Neural cell (in vitro differentiated cells): ENCODE measurements around the gene CCDC83. TPM values are rescaled to one million over a fixed set of nuclear protein-coding genes. Genes with fewer than 3 reads are reported as not detected.

Experiments used
- H2AFZ ChIP-seq: fragments of 200-600, 300-800 bp; sonication (generic), shearing (Covaris generic); 2 replicates; pipeline ENCODE4 v1.6.0; 2014; ENCODE audit warnings: low read depth, mild to moderate bottlenecking, antibody characterized with exemption, low read length, moderate library complexity
- H3F3A ChIP-seq: fragments of 200-600 bp; shearing (Covaris generic); 2 replicates; pipeline ENCODE4 v1.6.1; 2016; ENCODE audit warnings: mild to moderate bottlenecking, moderate library complexity, mixed read lengths, antibody characterized with exemption, low read length; ENCODE audit not compliant: insufficient read depth, poor library complexity, severe bottlenecking
- H3K27ac ChIP-seq: fragments of 200-600, 300-800 bp; sonication (generic), shearing (Covaris generic); 2 replicates; pipeline ENCODE4 v1.5.1; 2014; ENCODE audit warnings: mild to moderate bottlenecking, low read length, moderate library complexity
- H3K27me3 ChIP-seq: fragments of 300-800, 200-600 bp; sonication (generic), shearing (Covaris generic); 2 replicates; pipeline ENCODE4 v1.6.0; 2014; ENCODE audit warnings: mild to moderate bottlenecking, low read depth, low read length, moderate library complexity; ENCODE audit not compliant: insufficient read depth
- H3K36me3 ChIP-seq: fragments of 300-800, 200-600 bp; sonication (generic), shearing (Covaris generic); 2 replicates; pipeline ENCODE4 v1.5.1; 2014; ENCODE audit warnings: mild to moderate bottlenecking, antibody characterized with exemption, low read length, moderate library complexity; ENCODE audit not compliant: insufficient read depth
- H3K4me2 ChIP-seq: fragments of 300-800, 200-600 bp; sonication (generic), shearing (Covaris generic); 2 replicates; pipeline ENCODE4 v1.6.0; 2014; ENCODE audit warnings: mild to moderate bottlenecking, low read length
- H3K4me3 ChIP-seq: fragments of 300-800, 200-600 bp; sonication (generic), shearing (Covaris generic); 2 replicates; pipeline ENCODE4 v1.5.1; 2014; ENCODE audit warnings: mild to moderate bottlenecking, low read length, moderate library complexity
- H3K79me2 ChIP-seq: fragments of 200-600 bp; shearing (Covaris generic); replicated peaks from 2 replicates; pipeline ENCODE4 v1.6.0; 2014; ENCODE audit warnings: mild to moderate bottlenecking, low read length, moderate library complexity; ENCODE audit not compliant: insufficient read depth
- H3K9ac ChIP-seq: fragments of 300-800, 200-600 bp; sonication (generic), shearing (Covaris generic); 2 replicates; pipeline ENCODE4 v1.6.1; 2016; ENCODE audit warnings: mild to moderate bottlenecking, low read length, mixed read lengths
- H3K9me2 ChIP-seq: fragments of 200-600 bp; shearing (Covaris generic); 2 replicates; pipeline ENCODE4 v1.6.1; 2016; ENCODE audit warnings: mild to moderate bottlenecking, low read length, mixed read lengths; ENCODE audit not compliant: insufficient read depth
- H3K9me3 ChIP-seq: fragments of 200-600, 300-800 bp; sonication (generic), shearing (Covaris generic); 2 replicates; pipeline ENCODE4 v1.6.1; 2016; ENCODE audit warnings: mild to moderate bottlenecking, mixed run types, low read length, moderate library complexity, mixed read lengths
- H4K20me1 ChIP-seq: fragments of 200-600 bp; shearing (Covaris generic); 2 replicates; pipeline ENCODE4 v1.6.1; 2016; ENCODE audit warnings: mild to moderate bottlenecking, mixed run types; ENCODE audit not compliant: insufficient read depth
- CTCF ChIP-seq: fragments of 450-650 bp; IDR thresholded peaks from 2 replicates; pipeline ENCODE4 v1.5.1; 2014; ENCODE audit warnings: antibody characterized with exemption, mild to moderate bottlenecking, moderate library complexity; ENCODE audit not compliant: poor library complexity, severe bottlenecking
- EP300 ChIP-seq: fragments of 450-650 bp; conservative IDR thresholded peaks from 2 replicates; pipeline ENCODE4 v1.6.1; 2014; ENCODE audit warnings: antibody characterized with exemption, mild to moderate bottlenecking, moderate library complexity; ENCODE audit not compliant: poor library complexity, severe bottlenecking
- EZH2 ChIP-seq: fragments of 200-600, 300-800 bp; shearing (Covaris generic), sonication (generic); IDR thresholded peaks from 2 replicates; pipeline ENCODE4 v1.6.1; 2014; ENCODE audit warnings: antibody characterized with exemption, low read length, borderline replicate concordance, mild to moderate bottlenecking; ENCODE audit not compliant: insufficient read depth, poor library complexity, severe bottlenecking
- MXI1 ChIP-seq: fragments of 450-650 bp; conservative IDR thresholded peaks from 2 replicates; pipeline ENCODE4 v1.6.1; 2014; ENCODE audit warnings: antibody characterized with exemption, mild to moderate bottlenecking; ENCODE audit not compliant: poor library complexity, severe bottlenecking
- POLR2AphosphoS5 ChIP-seq: IDR thresholded peaks from 2 replicates; pipeline ENCODE4 v1.6.1; 2012
- RAD21 ChIP-seq: fragments of 450-650 bp; conservative IDR thresholded peaks from 2 replicates; pipeline ENCODE4 v1.6.1; 2014; ENCODE audit warnings: antibody characterized with exemption, mild to moderate bottlenecking, moderate library complexity
- REST ChIP-seq: IDR thresholded peaks from 2 replicates; pipeline ENCODE4 v1.6.1; 2012; ENCODE audit warnings: borderline replicate concordance
- SMC3 ChIP-seq: fragments of 450-650 bp; conservative IDR thresholded peaks from 2 replicates; pipeline ENCODE4 v1.6.1; 2014; ENCODE audit warnings: antibody characterized with exemption, mild to moderate bottlenecking, moderate library complexity; ENCODE audit not compliant: poor library complexity
- TAF1 ChIP-seq: IDR thresholded peaks from 2 replicates; pipeline ENCODE4 v1.6.1; 2012; ENCODE audit warnings: low read depth
- polyA plus RNA-seq: library from polyadenylated mRNA; depleted of rRNA; stranded (reverse); fragments of >200 nt; gene quantifications from 2 replicates; pipeline ENCODE4 v1.2.3, GENCODE V29; 2014

CCDC83 gene
- polyA plus RNA-seq, 1 donor from 2014 or later = not detected

DNA sequence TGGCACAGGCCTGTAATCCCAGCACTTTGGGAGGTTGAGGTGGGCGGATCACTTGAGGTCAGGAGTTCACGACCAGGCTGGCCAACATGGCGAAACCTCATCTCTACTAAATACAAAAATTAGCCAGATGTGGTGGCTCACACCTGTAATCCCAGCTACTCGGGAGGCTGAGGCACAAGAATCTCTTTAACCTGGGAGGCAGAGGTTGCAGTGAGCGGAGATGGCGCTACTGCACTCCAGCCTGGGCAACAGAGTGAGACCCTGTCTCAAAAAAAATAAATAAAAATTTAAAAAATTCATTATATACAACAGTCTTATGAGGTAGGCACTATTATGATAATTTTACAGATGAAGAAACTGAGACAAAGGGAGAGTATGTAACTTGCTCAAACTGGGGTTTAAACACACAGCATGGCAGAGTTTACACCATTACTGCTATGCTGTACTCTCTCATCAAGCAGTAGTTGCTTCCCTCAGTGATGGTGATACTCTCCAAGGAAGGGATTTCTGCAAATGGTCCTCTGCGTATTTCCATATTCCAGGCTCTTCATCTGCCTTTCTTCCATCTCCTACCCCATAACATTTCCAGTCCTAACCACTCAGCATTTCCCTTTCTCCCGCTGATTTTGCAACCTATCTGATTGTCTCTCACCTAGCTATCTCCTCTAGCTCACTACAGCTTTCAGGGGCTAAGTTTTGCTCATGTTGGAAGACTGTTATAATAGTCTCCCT, 95.3 kb downstream of the CCDC83 start:
- Histone ChIP-seq H3K9me2 (no peaks in the 10 kb centered on the region), H3K9ac (no peak overlapping the region), H3K4me2 (no peak overlapping the region), H4K20me1 (no peaks in the 10 kb centered on the region), H3K79me2 (no peaks in the 10 kb centered on the region), H3K36me3 (peaks cover 10% of the 10 kb centered on the region), H2AFZ (no peak overlapping the region), H3K9me3 (no peaks in the 10 kb centered on the region), H3K27ac (no peak overlapping the region), H3K4me3 (no peak overlapping the region), H3K27me3 (no peaks in the 10 kb centered on the region), H3F3A (no peaks in the 10 kb centered on the region)
- no peak for TF ChIP-seq TAF1
- TF ChIP-seq EZH2 = no peak

DNA sequence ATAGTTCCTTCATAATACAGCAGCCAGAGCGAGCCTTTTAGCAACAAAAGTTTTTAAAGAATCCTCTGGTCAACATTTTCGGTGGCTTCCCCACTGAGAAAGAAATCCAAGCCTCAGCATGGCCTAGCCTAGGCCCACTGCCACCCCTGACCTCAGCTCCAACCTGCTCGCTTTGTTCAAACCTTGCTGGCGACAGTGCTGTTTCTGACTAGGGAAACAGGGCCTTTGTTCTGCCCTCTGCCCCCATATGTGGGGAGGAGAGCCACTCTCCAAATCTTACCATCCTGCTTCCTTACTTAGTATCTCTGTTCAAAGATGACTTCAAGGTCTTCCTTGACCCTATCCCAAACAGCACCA, 95.8 kb downstream of the CCDC83 start:
- Histone ChIP-seq H3K4me3 (no peak overlapping the region), H4K20me1 (no peaks in the 10 kb centered on the region), H3F3A (no peaks in the 10 kb centered on the region), H3K27ac (no peak overlapping the region), H3K79me2 (no peaks in the 10 kb centered on the region), H3K36me3 (peaks cover 10% of the 10 kb centered on the region), H2AFZ (no peak overlapping the region), H3K9me2 (no peaks in the 10 kb centered on the region), H3K4me2 (no peak overlapping the region), H3K9me3 (no peaks in the 10 kb centered on the region), H3K9ac (no peak overlapping the region), H3K27me3 (no peaks in the 10 kb centered on the region)
- TF ChIP-seq REST = no peak
- TF ChIP-seq TAF1 = no peak
- TF ChIP-seq SMC3 = no peak
- TF ChIP-seq POLR2AphosphoS5 = no peak
- TF ChIP-seq EP300 = no peak
- no peak for TF ChIP-seq CTCF
- no peak for TF ChIP-seq EZH2
- TF ChIP-seq RAD21 = no peak
- TF ChIP-seq MXI1 = no peak
